A673 (cell line): ENCODE measurements around the gene CCR8. TPM values are rescaled to one million over a fixed set of nuclear protein-coding genes. Genes with fewer than 3 reads are reported as not detected.

Source experiments
- BruUV-seq: library from RNA; stranded (reverse); fragments of 400-500 nt; replicated peaks from 2 replicates; lab custom pipeline; 2021; lab: Mats Ljungman, UMichigan
- CTCF ChIA-PET: fragments of 300-600 bp; sonication (Branson Sonifier 250); formaldehyde crosslinking; loops from one replicate; lab custom pipeline; 2022; ENCODE audit warnings: antibody characterized with exemption; lab: Charles Lee
- POLR2A ChIA-PET: fragments of 300-600 bp; sonication (Branson Sonifier 250); formaldehyde crosslinking; loops from one replicate; lab custom pipeline; 2022; ENCODE audit warnings: antibody characterized with exemption; ENCODE audit not compliant: low non-redundant PET; lab: Charles Lee
- DNase-seq: peaks from one replicate; pipeline ENCODE4 v3.0.0-alpha.2; 2015; ENCODE audit warnings: low spot score
- H3K27ac ChIP-seq: fragments of 200-600 bp; sonication (generic); 2 replicates; pipeline ENCODE4 v1.5.1; 2016; ENCODE audit warnings: mixed run types, low read depth, mild to moderate bottlenecking, mixed read lengths, antibody characterized with exemption, low read length; ENCODE audit not compliant: poor library complexity, severe bottlenecking
- H3K27me3 ChIP-seq: fragments of 200-600 bp; sonication (generic); replicated peaks from 2 replicates; pipeline ENCODE4 v1.6.1; 2017; ENCODE audit warnings: mixed run types, low read depth, mild to moderate bottlenecking, mixed read lengths, antibody characterized with exemption, low read length; ENCODE audit not compliant: insufficient read depth, poor library complexity
- H3K36me3 ChIP-seq: fragments of 200-600 bp; sonication (generic); 2 replicates; pipeline ENCODE4 v1.6.1; 2016; ENCODE audit warnings: mixed run types, mild to moderate bottlenecking, mixed read lengths, antibody characterized with exemption, low read length; ENCODE audit not compliant: insufficient read depth, poor library complexity, severe bottlenecking
- H3K4me1 ChIP-seq: fragments of 200-600 bp; sonication (generic); 2 replicates; pipeline ENCODE4 v1.6.1; 2017; ENCODE audit warnings: mixed run types, mild to moderate bottlenecking, mixed read lengths, antibody characterized with exemption, low read length; ENCODE audit not compliant: insufficient read depth, poor library complexity, severe bottlenecking
- H3K4me3 ChIP-seq: fragments of 200-600 bp; sonication (generic); 2 replicates; pipeline ENCODE4 v1.5.1; 2016; ENCODE audit warnings: low read depth, mixed run types, mild to moderate bottlenecking, mixed read lengths, low read length; ENCODE audit not compliant: poor library complexity, severe bottlenecking
- H3K9me3 ChIP-seq: fragments of 200-600 bp; sonication (generic); 2 replicates; pipeline ENCODE4 v1.6.1; 2016; ENCODE audit warnings: mixed run types, low read depth, mild to moderate bottlenecking, mixed read lengths, antibody characterized with exemption, low read length; ENCODE audit not compliant: poor library complexity, severe bottlenecking
- CTCF ChIP-seq: fragments of 300-800, 200-600 bp; sonication (generic); conservative IDR thresholded peaks from 2 replicates; pipeline ENCODE4 v1.5.1; 2017; ENCODE audit warnings: low read depth, mild to moderate bottlenecking, antibody characterized with exemption, low read length, moderate library complexity, mixed read lengths
- EZH2 ChIP-seq: fragments of 200-600 bp; sonication (generic); IDR thresholded peaks from 2 replicates; pipeline ENCODE4 v1.6.1; 2017; ENCODE audit warnings: borderline replicate concordance, low read depth, mild to moderate bottlenecking, mixed read lengths, antibody characterized with exemption, low read length; ENCODE audit not compliant: poor library complexity, severe bottlenecking
- intact Hi-C: fragments of 100-400 bp; cut with micrococcal nuclease; formaldehyde crosslinking; loops from one replicate; pipeline ENCODE4 v1.10.0; 2022; ENCODE audit not compliant: unreplicated experiment
- total RNA-seq: library from RNA; stranded (reverse); gene quantifications from 2 replicates; pipeline ENCODE4 v1.2.3, GENCODE V29; 2021

Gene CCR8
- total RNA-seq, 1 experiment from 2014 or later, result not detected

GRCh38 chr3:39378088-39378487 lies 48.6 kb downstream of the CCR8 start:
- no peak overlapping the region for H3K4me3 ChIP-seq
- ChIA-PET CTCF (no interaction called here), POLR2A (no interaction called here)
- no TSS peak for BruUV-seq
- H3K9me3 ChIP-seq, result no peaks in the 10 kb centered on the region
- no peaks in the 10 kb centered on the region for H3K4me1 ChIP-seq
- H3K27ac ChIP-seq, result no peak overlapping the region
- intact Hi-C loops, result no loop called here
- peaks cover 15% of the 10 kb centered on the region for H3K27me3 ChIP-seq
- H3K36me3 ChIP-seq, result no peaks in the 10 kb centered on the region
- peak; percentile 7 for DNase-seq
- TF ChIP-seq CTCF (peak; percentile 63), EZH2 (no peak)

GRCh38 chr3:39378957-39379777 lies 49.7 kb downstream of the CCR8 start:
- POLR2A ChIA-PET, result no interaction called here

GRCh38 chr3:39379778-39380155 lies 50.3 kb downstream of the CCR8 start:
- ChIA-PET POLR2A (no interaction called here), CTCF (no interaction called here)
- no TSS peak for BruUV-seq
- TF ChIP-seq EZH2 (no peak), CTCF (no peak)
- H3K9me3 ChIP-seq, result no peaks in the 10 kb centered on the region
- DNase-seq, result no peak
- H3K4me3 ChIP-seq, result no peak overlapping the region
- H3K4me1 ChIP-seq, result no peaks in the 10 kb centered on the region
- no peaks in the 10 kb centered on the region for H3K36me3 ChIP-seq
- H3K27ac ChIP-seq, result no peak overlapping the region
- intact Hi-C loops, result no loop called here
- peaks cover 11% of the 10 kb centered on the region for H3K27me3 ChIP-seq

More at GRCh38 chr3:39378957-39379777, 49.7 kb downstream of the CCR8 start:
- Histone ChIP-seq H3K9me3 (no peaks in the 10 kb centered on the region), H3K4me3 (no peak overlapping the region), H3K27me3 (peaks cover 11% of the 10 kb centered on the region), H3K36me3 (no peaks in the 10 kb centered on the region), H3K4me1 (no peaks in the 10 kb centered on the region), H3K27ac (no peak overlapping the region)
- DNase-seq, result no peak
- intact Hi-C loops, result no loop called here
- TF ChIP-seq CTCF (no peak), EZH2 (no peak)
- no TSS peak for BruUV-seq
- CTCF ChIA-PET, result no interaction called here
